ENCODE measurements around the gene TBX18.

The TBX18 gene

DNA sequence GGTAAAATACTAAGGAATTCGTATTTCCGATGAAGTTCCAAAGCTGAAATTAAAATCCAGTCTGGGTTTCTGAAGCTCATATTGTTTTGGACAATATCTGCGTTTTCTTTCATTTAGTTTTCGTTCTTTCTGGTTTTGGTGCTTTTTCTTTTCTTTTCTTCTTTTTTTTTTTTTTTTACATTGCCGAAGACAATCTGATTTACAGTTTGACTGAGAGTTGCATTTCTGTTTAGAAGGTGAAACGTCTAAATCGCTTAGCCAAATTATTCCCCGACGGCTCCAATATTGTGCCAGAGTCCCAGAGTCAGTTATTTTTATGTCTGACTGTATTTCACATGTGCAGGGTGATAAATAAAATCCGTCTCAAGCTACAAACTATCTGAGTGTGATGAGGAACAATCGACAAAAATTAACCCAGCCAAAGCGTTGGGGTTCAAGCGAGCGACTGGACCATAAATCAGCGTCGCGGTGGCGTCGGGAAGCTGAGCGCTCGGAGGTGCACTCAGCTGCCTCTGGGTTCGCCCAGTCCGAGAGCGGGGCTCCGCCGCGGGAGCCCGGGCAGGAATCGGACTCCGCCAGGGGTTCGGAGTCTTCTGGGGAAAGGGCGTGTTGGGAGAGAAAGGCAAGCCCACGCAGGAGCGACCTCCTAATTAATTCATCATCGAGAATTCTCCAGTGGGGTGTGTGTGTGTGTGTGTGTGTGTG, 8.2 kb upstream of the TBX18 start:
- H3K4me3 ChIP-seq (ENCODE audit: low read depth in 1 of 2, low read length in 2 of 2), result no peak overlapping the region

DNA sequence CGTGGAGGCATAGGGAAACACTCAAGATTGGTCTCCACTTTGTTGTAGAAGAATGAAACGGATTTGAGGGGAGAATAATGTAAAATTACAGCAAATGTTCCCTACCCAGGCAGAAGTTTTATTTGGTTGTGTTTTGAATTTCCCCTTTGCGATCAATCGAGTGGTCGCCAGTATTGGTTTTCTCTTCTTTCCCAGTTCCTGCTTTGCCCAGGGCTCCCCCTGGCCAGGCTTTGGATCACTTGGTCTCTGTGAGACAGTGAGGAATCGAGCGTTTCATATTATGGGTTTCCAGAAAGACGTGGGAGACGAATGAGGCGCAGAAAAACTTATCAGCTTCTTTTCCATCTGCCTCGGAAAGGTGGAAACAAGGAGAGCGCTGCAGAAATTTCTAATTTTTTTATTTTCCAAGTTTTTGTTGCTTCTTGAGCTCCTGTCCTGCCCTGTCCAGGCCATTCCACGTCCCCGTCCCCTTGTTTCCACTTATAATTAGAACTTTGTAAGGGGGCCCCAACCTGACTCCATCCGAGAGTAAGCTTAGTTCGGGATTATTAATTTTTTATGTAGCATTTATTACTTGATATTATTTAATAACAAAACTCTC, 7.5 kb upstream of the TBX18 start:
- Histone ChIP-seq H3K27me3 (ENCODE audit: control insufficient read depth in 1 of 2, insufficient read depth in 2 of 2, low read length in 2 of 2) (peaks cover 72 to 96% of the 10 kb centered on the region in 2 donors), H3K4me3 (ENCODE audit: low read depth in 1 of 2, low read length in 2 of 2) (no peak overlapping the region)

More for the DNA sequence above, 8.2 kb upstream of the TBX18 start:
- Histone ChIP-seq H3K9me3 (ENCODE audit: low read length) (peaks cover 1% of the 10 kb centered on the region), H3K27me3 (ENCODE audit: control insufficient read depth in 1 of 2, insufficient read depth in 2 of 2, low read length in 2 of 2) (peaks cover 65 to 92% of the 10 kb centered on the region in 2 donors), H3K36me3 (ENCODE audit: insufficient read depth, low read length) (no peaks in the 10 kb centered on the region), H3K4me1 (ENCODE audit: insufficient read depth, low read length) (no peaks in the 10 kb centered on the region), H3K9ac (ENCODE audit: low read length) (no peak overlapping the region), H3K27ac (ENCODE audit: low read depth, low read length) (no peak overlapping the region)

DNA sequence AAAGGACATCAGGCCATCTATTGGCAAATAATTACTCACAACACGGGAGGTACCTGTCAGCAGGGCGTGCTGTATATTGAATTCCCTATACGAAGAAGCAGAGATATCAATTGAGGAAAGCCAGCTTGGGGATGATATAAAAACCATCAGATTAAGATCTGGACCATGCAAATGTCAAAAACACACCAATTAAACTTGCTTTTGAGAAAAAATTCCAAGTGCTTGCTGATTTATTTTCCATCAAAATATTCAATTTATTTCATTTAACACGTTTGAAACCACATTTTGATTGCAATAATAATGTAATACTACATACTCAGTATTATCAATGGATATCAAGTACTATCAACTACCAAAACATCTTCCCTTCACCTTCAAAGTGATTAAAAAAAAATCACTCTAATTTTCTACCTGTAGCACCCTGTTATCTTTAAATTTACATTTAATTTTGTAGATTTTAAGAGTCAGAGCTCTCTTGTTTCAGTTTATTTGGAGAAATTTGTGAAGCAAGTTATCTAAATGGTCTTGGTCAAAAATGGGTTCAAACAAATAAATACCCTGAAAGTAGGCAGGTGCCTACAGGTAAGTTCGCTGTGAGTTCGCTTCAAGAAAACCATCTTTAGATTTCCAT, 6.8 kb upstream of the TBX18 start:
- no peaks in the 10 kb centered on the region for H3K36me3 ChIP-seq (ENCODE audit: insufficient read depth, low read length)
- no peaks in the 10 kb centered on the region for H3K4me1 ChIP-seq (ENCODE audit: insufficient read depth, low read length)
- no peak overlapping the region for H3K9ac ChIP-seq (ENCODE audit: low read length)
- H3K9me3 ChIP-seq (ENCODE audit: low read length), result peaks cover 8% of the 10 kb centered on the region
- no peak overlapping the region for H3K27ac ChIP-seq (ENCODE audit: low read depth, low read length)
- H3K27me3 ChIP-seq (ENCODE audit: control insufficient read depth in 1 of 2, insufficient read depth in 2 of 2, low read length in 2 of 2), result peaks cover 78 to 98% of the 10 kb centered on the region in 2 donors
- H3K4me3 ChIP-seq (ENCODE audit: low read depth in 1 of 2, low read length in 2 of 2), result no peak overlapping the region

More for the DNA sequence above, 7.5 kb upstream of the TBX18 start:
- H3K9me3 ChIP-seq (ENCODE audit: low read length), result peaks cover 8% of the 10 kb centered on the region
- no peaks in the 10 kb centered on the region for H3K36me3 ChIP-seq (ENCODE audit: insufficient read depth, low read length)
- H3K9ac ChIP-seq (ENCODE audit: low read length), result no peak overlapping the region
- H3K4me1 ChIP-seq (ENCODE audit: insufficient read depth, low read length), result no peaks in the 10 kb centered on the region
- no peak overlapping the region for H3K27ac ChIP-seq (ENCODE audit: low read depth, low read length)

DNA sequence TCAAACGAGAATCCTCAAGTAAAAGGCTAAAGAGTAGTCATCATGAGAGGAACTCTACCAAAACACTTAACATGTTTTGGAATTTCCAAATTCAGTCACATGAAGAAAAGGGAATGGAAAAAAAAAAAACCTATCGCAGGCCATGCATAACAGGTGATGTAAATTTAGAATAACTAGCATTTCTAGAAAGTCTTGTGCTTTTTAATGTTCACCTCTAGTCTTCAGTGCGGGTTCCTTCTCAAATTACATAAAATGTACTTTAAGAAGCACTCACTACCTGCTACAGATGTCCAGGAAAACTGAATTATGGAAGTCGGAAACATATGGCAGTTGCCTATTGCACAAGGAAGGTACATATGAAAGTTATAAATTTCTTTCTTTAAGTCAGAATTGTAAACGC, 6.1 kb upstream of the TBX18 start:
- H3K27ac ChIP-seq (ENCODE audit: low read depth, low read length), result no peak overlapping the region
- no peaks in the 10 kb centered on the region for H3K4me1 ChIP-seq (ENCODE audit: insufficient read depth, low read length)
- H3K27me3 ChIP-seq (ENCODE audit: control insufficient read depth in 1 of 2, insufficient read depth in 2 of 2, low read length in 2 of 2), result peaks cover 85 to 98% of the 10 kb centered on the region in 2 donors
- H3K4me3 ChIP-seq (ENCODE audit: low read depth in 1 of 2, low read length in 2 of 2), result no peak overlapping the region
- H3K36me3 ChIP-seq (ENCODE audit: insufficient read depth, low read length), result no peaks in the 10 kb centered on the region
- no peak overlapping the region for H3K9ac ChIP-seq (ENCODE audit: low read length)
- H3K9me3 ChIP-seq (ENCODE audit: low read length), result peaks cover 8% of the 10 kb centered on the region

DNA sequence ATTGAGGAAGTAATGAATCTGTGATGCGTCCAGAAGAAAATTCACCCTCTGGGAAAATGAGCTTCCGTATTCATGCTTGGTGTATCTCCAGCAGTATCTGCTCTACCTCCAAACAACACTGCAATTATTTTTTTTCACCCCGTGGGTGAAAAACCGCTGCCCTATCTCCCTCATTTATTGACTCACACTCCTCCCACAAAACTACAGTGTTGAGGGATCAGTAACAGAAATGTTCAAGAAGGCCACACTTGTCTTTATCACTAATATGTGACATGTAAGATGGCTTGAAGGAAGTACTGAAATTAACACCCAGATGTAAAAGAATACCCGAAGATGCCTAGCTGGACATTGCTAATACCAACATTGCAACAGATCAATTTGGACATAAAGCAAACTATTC, 4.9 kb upstream of the TBX18 start:
- Histone ChIP-seq H3K27ac (ENCODE audit: low read depth, low read length) (no peak overlapping the region), H3K4me1 (ENCODE audit: insufficient read depth, low read length) (peaks cover 7% of the 10 kb centered on the region), H3K9me3 (ENCODE audit: low read length) (peaks cover 17% of the 10 kb centered on the region), H3K27me3 (ENCODE audit: control insufficient read depth in 1 of 2, insufficient read depth in 2 of 2, low read length in 2 of 2) (peaks cover 86 to 98% of the 10 kb centered on the region in 2 donors), H3K36me3 (ENCODE audit: insufficient read depth, low read length) (no peaks in the 10 kb centered on the region), H3K4me3 (ENCODE audit: low read depth in 1 of 2, low read length in 2 of 2) (no peak overlapping the region), H3K9ac (ENCODE audit: low read length) (no peak overlapping the region)

DNA sequence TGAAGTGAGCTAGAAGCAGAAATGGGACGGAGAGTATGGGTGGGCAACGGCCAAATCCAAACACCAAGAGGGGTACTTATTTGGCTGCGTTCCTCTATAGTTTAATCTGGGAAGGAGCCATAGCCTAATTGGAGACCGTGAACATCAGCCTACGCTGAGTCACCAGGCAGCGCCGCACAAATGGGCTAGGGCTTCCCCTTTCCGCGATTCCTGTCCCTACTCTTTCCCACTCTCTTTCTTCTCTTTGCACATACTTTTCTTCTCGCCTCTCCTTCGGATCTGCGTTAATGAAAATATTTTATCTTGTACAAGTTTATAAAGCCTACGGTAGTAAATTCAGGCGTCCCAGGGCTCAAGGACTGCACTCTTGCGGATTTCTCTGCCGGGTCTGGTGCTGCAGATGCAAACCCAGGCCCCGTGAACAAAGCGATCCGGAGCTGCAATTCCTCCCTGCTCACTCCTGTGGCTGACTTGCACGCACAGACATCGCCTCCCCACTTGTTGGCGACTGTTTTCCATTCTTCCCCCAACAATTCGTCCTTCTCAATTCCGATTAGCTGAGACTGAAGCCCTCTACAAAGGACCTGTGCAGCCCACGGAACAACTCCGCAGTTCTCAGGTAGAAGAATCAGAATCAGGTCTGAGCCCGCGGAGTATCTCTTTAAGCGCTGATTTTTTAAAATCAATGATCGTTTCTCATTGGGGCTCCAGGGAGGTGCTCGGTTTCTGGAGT, 4.2 kb upstream of the TBX18 start:
- Histone ChIP-seq H3K36me3 (ENCODE audit: insufficient read depth, low read length) (no peaks in the 10 kb centered on the region), H3K27me3 (ENCODE audit: control insufficient read depth in 1 of 2, insufficient read depth in 2 of 2, low read length in 2 of 2) (peaks cover 87 to 96% of the 10 kb centered on the region in 2 donors), H3K4me1 (ENCODE audit: insufficient read depth, low read length) (peaks cover 9% of the 10 kb centered on the region), H3K4me3 (ENCODE audit: low read depth in 1 of 2, low read length in 2 of 2) (no peak overlapping the region), H3K27ac (ENCODE audit: low read depth, low read length) (no peak overlapping the region), H3K9me3 (ENCODE audit: low read length) (peaks cover 17% of the 10 kb centered on the region), H3K9ac (ENCODE audit: low read length) (no peak overlapping the region)

DNA sequence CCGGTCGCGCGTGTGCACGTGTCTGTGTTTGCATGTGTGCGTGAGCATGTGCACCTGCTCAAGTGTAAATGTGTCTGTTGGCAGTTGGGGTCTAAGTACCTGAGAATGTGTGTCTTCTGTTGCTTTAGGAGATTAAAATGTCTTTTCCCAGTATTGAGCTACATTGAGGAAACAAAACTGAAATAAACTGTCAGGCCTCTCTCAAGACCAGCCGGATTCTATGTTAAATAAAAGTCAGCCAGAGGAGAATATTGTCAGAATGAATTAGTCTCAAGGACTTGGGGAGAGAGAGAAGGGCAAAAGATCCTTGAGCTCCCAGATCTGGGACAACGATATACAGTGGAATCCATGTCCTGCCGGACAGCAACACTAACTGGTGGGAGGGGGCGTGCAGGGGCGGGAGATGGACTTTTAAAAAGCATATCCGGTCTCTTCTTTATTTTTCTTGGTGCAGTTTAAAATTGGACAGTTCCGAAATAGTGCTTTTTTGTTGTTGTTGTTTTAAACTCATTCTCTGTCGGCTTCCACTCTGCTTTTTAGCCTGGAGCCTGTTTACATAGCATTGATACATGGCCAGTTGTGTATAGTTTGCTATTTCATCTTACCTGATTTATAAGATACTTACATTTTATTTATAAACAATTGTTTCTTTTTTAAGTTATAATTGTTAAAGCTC, 3.3 kb upstream of the TBX18 start:
- peaks cover 89 to 96% of the 10 kb centered on the region in 2 donors for H3K27me3 ChIP-seq (ENCODE audit: control insufficient read depth in 1 of 2, insufficient read depth in 2 of 2, low read length in 2 of 2)
- H3K36me3 ChIP-seq (ENCODE audit: insufficient read depth, low read length), result no peaks in the 10 kb centered on the region
- H3K27ac ChIP-seq (ENCODE audit: low read depth, low read length), result no peak overlapping the region
- no peak overlapping the region for H3K4me3 ChIP-seq (ENCODE audit: low read depth in 1 of 2, low read length in 2 of 2)
- H3K4me1 ChIP-seq (ENCODE audit: insufficient read depth, low read length), result peaks cover 9% of the 10 kb centered on the region
- H3K9me3 ChIP-seq (ENCODE audit: low read length), result peaks cover 17% of the 10 kb centered on the region
- no peak overlapping the region for H3K9ac ChIP-seq (ENCODE audit: low read length)

DNA sequence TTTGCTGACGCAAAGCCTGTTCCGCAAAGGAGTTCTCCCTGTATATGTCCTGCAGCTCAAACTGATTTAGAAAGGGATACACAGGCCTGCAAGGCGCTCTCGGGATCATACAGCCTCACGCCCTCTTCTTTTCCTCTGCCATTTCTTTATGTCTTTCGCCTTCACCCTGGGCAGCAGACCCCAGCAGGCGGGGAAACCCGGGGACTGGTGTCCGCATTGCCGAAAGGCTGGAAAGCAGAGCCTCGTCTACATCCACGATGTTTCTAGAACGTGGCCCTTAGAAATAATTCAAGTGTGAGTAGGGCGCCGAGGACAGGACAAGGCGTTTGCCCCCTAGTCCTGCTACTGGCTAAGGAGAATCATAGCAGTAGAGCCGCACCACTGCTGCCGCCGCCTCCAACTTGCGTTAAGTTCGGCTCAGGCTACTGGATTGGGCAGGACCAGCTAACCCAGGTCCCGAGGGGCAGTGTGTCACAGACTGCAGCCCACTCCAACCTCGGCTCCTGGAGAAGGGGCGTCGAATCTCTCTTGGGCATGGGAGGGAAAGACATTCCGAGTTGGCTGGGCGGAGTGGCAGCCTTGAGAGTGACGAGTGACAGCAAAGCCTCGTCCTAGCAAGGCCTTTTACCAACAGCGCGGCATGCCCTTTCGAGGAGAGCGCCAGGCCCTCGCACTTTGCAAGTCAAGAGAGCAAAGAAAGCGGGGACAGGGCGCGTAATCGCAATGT, 2.6 kb upstream of the TBX18 start:
- Histone ChIP-seq H3K4me3 (ENCODE audit: low read depth in 1 of 2, low read length in 2 of 2) (no peak overlapping the region), H3K4me1 (ENCODE audit: insufficient read depth, low read length) (peaks cover 9% of the 10 kb centered on the region), H3K9ac (ENCODE audit: low read length) (no peak overlapping the region), H3K27ac (ENCODE audit: low read depth, low read length) (no peak overlapping the region), H3K9me3 (ENCODE audit: low read length) (peaks cover 17% of the 10 kb centered on the region), H3K27me3 (ENCODE audit: control insufficient read depth in 1 of 2, insufficient read depth in 2 of 2, low read length in 2 of 2) (peaks cover 89 to 96% of the 10 kb centered on the region in 2 donors), H3K36me3 (ENCODE audit: insufficient read depth, low read length) (no peaks in the 10 kb centered on the region)

DNA sequence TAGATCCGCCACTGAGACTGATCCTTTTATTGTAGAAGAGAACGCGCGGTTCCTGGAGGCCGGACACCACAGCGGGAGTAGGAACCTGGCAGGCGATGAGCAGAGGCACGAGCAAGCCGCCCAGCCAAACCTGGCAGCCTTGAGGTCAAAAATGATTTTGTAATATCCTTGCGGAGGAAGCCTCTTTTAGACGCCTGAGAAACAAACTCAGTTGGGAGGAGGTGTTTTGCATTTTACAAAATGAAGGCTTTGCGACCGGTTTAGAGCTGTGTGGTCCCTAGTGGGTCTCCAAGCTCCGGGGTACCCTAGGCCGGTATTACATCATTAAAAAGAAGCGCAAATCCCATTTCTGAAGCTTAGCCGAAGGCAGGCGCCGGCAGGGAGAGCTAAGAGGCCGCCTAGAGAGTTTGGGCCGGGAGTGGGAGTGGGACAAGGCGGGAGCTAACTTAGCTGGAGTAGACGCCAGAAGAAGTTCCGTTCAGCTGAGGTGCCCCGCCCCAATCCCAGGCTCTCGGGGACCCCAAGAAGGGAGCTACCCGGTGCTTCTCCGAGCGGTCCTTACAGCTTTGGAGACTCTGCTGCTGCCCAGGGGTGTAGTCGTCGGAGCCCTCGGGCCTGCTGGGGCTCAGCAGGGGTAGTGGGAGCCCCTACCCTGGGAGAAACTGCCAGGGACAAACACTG, 1.9 kb upstream of the TBX18 start:
- H3K4me3 ChIP-seq (ENCODE audit: low read depth in 1 of 2, low read length in 2 of 2), result no peak overlapping the region
- peaks cover 89 to 96% of the 10 kb centered on the region in 2 donors for H3K27me3 ChIP-seq (ENCODE audit: control insufficient read depth in 1 of 2, insufficient read depth in 2 of 2, low read length in 2 of 2)
- H3K9ac ChIP-seq (ENCODE audit: low read length), result no peak overlapping the region
- peaks cover 17% of the 10 kb centered on the region for H3K9me3 ChIP-seq (ENCODE audit: low read length)
- H3K4me1 ChIP-seq (ENCODE audit: insufficient read depth, low read length), result peaks cover 9% of the 10 kb centered on the region
- H3K36me3 ChIP-seq (ENCODE audit: insufficient read depth, low read length), result no peaks in the 10 kb centered on the region
- no peak overlapping the region for H3K27ac ChIP-seq (ENCODE audit: low read depth, low read length)

DNA sequence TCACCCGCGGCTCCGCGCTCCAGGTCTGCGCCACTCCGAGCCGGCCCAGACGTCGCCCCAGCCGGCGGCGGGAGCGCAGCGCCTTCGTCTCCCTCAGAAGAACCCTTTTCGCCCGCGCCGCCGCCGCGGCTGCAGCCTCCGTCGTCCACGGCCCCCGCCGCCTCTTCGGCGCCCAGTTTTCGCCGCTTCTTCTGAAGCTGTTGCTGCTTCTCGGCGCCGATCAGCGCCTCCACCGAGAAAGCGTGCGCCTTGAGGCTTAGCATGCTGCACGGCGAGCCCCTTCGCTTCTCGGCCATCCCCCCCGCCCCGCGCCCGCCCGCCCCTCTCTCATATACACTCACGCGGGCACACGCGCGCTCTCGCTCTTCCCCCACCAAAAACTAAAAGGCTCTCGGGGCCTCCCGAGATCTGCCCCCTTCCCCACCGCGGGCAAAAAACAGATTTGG, 489 bp downstream of the TBX18 start:
- Histone ChIP-seq H3K27me3 (ENCODE audit: control insufficient read depth in 1 of 2, insufficient read depth in 2 of 2, low read length in 2 of 2) (peaks cover 78 to 89% of the 10 kb centered on the region in 2 donors), H3K9ac (ENCODE audit: low read length) (no peak overlapping the region), H3K4me3 (ENCODE audit: low read depth in 1 of 2, low read length in 2 of 2) (peak overlapping the region; percentile 21 to 45), H3K4me1 (ENCODE audit: insufficient read depth, low read length) (peaks cover 9% of the 10 kb centered on the region), H3K9me3 (ENCODE audit: low read length) (peaks cover 17% of the 10 kb centered on the region), H3K36me3 (ENCODE audit: insufficient read depth, low read length) (no peaks in the 10 kb centered on the region), H3K27ac (ENCODE audit: low read depth, low read length) (no peak overlapping the region)

Data from muscle layer of colon (tissue), 2 donors.